Activated T-helper 1 cell treated with Interleukin-2 at 50 U/mL for 16 hours (primary cell): ENCODE measurements around the gene COL17A1.

Source experiments
- DNase-seq: peaks from one replicate; pipeline ENCODE4 v3.0.0-alpha.2; 2020; ENCODE audit warnings: low read depth

COL17A1 gene

GRCh38 chr10:103985726-103986125 is 100.0 kb downstream of the COL17A1 start:
- no peak for DNase-seq

- no peak for DNase-seq
Observed at GRCh38 chr10:103983367-103983911, 102.2 kb downstream of the COL17A1 start.

GRCh38 chr10:103982639-103983038 is 103.0 kb downstream of the COL17A1 start:
- DNase-seq = no peak
